Adrenal gland (tissue), 5 donors: ENCODE results near the gene DEPP1.

Experiments
- CTCF ChIP-seq, 6 experiments: fragments of 450-650 bp in 4 of 6; fragments of 200-600 bp in 2 of 6; sonication (generic) in 1 of 6; IDR thresholded peaks; 1 replicate in 5 of 6; 2 replicates in 1 of 6; pipeline versions ENCODE4 v1.5.1 to v1.8.0; 2016 to 2021; ENCODE audit warnings: antibody characterized with exemption in 6 of 6, mild to moderate bottlenecking in 2 of 6, moderate library complexity in 1 of 6
- POLR2A ChIP-seq, 2 donors: fragments of 450-650 bp; IDR thresholded peaks; one replicate each; pipeline ENCODE4 v1.6.1; 2017; ENCODE audit warnings: antibody characterized with exemption in 2 of 2, mild to moderate bottlenecking in 2 of 2, moderate library complexity in 1 of 2
- donor health status: DM: no; HTN: no; CAD: no.

GRCh38 chr10:44990302-44990655 is 11.7 kb upstream of the DEPP1 start:
- peak in 1 of 6 experiments; percentile 7 for TF ChIP-seq CTCF (IDR thresholded peaks at IDR 0.05)
- TF ChIP-seq POLR2A (IDR thresholded peaks at IDR 0.05): no peak
